A549 (cell line): ENCODE results near the gene FAM20B. TPM values are rescaled to one million over a fixed set of nuclear protein-coding genes. Genes with fewer than 3 reads are reported as not detected.

Experiments
- ATAC-seq, 2 experiments: fragments of 200-7000 bp in 1 of 2; fragments of >200 bp in 1 of 2; cut with Nextera tagmentation in 1 of 2; cut with Tn5 transposase in 1 of 2; 3 replicates each; pipeline versions ENCODE4 v1.8.0 to v1.9.1; 2018 to 2020; ENCODE audit warnings: mild to moderate bottlenecking in 1 of 2, moderate library complexity in 1 of 2
- CTCF ChIA-PET: fragments of 300-600 bp; sonication (Branson Sonifier 250); formaldehyde crosslinking; extraction: SDS; loops from one replicate; lab custom pipeline; 2021; ENCODE audit warnings: antibody characterized with exemption, inconsistent platforms; lab: Yijun Ruan, JAX
- POLR2A ChIA-PET: fragments of 350-600 bp; formaldehyde crosslinking; extraction: SDS; loops from one replicate; lab custom pipeline; 2021; ENCODE audit warnings: antibody characterized with exemption, inconsistent platforms; lab: Yijun Ruan, JAX
- DNase-seq, 2 experiments: peaks; one replicate each; pipeline versions ENCODE4 v3.0.0 to v3.0.0-alpha.2; 2011 to 2016; ENCODE audit warnings: low read depth in 1 of 2, low spot score in 1 of 2
- FAIRE-seq: peaks from 2 replicates; lab custom pipeline; 2011; peaks lifted over from hg19 to GRCh38; lab: Jason Lieb, UNC
- H3K27ac ChIP-seq, 2 experiments: fragments of >200 bp; sonication (Bioruptor Twin); formaldehyde crosslinking; 3 replicates each; pipeline ENCODE4 v1.5.1; 2016 to 2017
- H3K4me1 ChIP-seq: fragments of >200 bp; sonication (Bioruptor Twin); formaldehyde crosslinking; 3 replicates; pipeline ENCODE4 v1.6.1; 2016
- H3K4me2 ChIP-seq: fragments of >200 bp; sonication (Bioruptor Twin); formaldehyde crosslinking; 3 replicates; pipeline ENCODE4 v1.6.1; 2016
- H3K4me3 ChIP-seq: fragments of >200 bp; sonication (Bioruptor Twin); formaldehyde crosslinking; 3 replicates; pipeline ENCODE4 v1.5.1; 2016
- H3K9me3 ChIP-seq: fragments of >200 bp; sonication (Bioruptor Twin); formaldehyde crosslinking; 3 replicates; pipeline ENCODE4 v1.6.1; 2016
- BCL3 ChIP-seq: fragments of >200 bp; sonication (Bioruptor Twin); formaldehyde crosslinking; IDR thresholded peaks from 3 replicates; pipeline ENCODE4 v1.6.1; 2016
- BHLHE40 ChIP-seq: IDR thresholded peaks from 2 replicates; pipeline ENCODE4 v1.6.1; 2012; ENCODE audit warnings: low read depth, low read length, inconsistent platforms
- CBX2 ChIP-seq: fragments of 200-600 bp; sonication (generic); IDR thresholded peaks from 2 replicates; pipeline ENCODE4 v1.6.1; 2016; ENCODE audit warnings: low read depth, mild to moderate bottlenecking, borderline replicate concordance
- CBX8 ChIP-seq: fragments of 200-600 bp; sonication (generic); IDR thresholded peaks from 2 replicates; pipeline ENCODE4 v1.6.1; 2016
- CEBPB ChIP-seq, 2 experiments: fragments of >200 bp in 1 of 2; sonication (Bioruptor Twin) in 1 of 2; formaldehyde crosslinking in 1 of 2; IDR thresholded peaks; 2 replicates each; pipeline ENCODE4 v1.6.1; 2012 to 2016
- E2F6 ChIP-seq: IDR thresholded peaks from 2 replicates; pipeline ENCODE4 v1.6.1; 2012; ENCODE audit warnings: low read depth, borderline replicate concordance
- EHF ChIP-seq: fragments of 250-450 bp; sonication (Bioruptor Pico); IDR thresholded peaks from 2 replicates; pipeline ENCODE4 v1.5.0; 2020; ENCODE audit warnings: mild to moderate bottlenecking
- EHMT2 ChIP-seq: fragments of 200-600 bp; sonication (generic); IDR thresholded peaks from 2 replicates; pipeline ENCODE4 v1.6.1; 2016; ENCODE audit warnings: antibody characterized with exemption, low read depth, mild to moderate bottlenecking, moderate library complexity
- EP300 ChIP-seq, 2 experiments: fragments of >200 bp; sonication (Bioruptor Twin); formaldehyde crosslinking; IDR thresholded peaks; 2 replicates in 1 of 2; 3 replicates in 1 of 2; pipeline ENCODE4 v1.6.1; 2016 to 2017
- FOSL2 ChIP-seq, 2 experiments: fragments of 450-650 bp in 1 of 2; fragments of >200 bp in 1 of 2; sonication (Bioruptor Twin) in 1 of 2; formaldehyde crosslinking; IDR thresholded peaks; 2 replicates each; pipeline versions ENCODE4 v1.5.0 to v1.6.1; 2016 to 2020; ENCODE audit warnings: mild to moderate bottlenecking in 1 of 2, moderate library complexity in 1 of 2
- FOXS1 ChIP-seq: fragments of 250-450 bp; sonication (Bioruptor Pico); IDR thresholded peaks from 2 replicates; pipeline ENCODE4 v1.5.0; 2020; ENCODE audit warnings: mild to moderate bottlenecking, moderate library complexity
- GATA3 ChIP-seq: IDR thresholded peaks from 2 replicates; pipeline ENCODE4 v1.6.1; 2012; ENCODE audit warnings: borderline replicate concordance
- HDAC2 ChIP-seq: fragments of 200-600 bp; sonication (generic); IDR thresholded peaks from 2 replicates; pipeline ENCODE4 v1.6.1; 2016
- HOXA7 ChIP-seq: fragments of 250-450 bp; sonication (Bioruptor Pico); IDR thresholded peaks from 2 replicates; pipeline ENCODE4 v1.5.0; 2020; ENCODE audit warnings: mild to moderate bottlenecking, moderate library complexity
- HOXB5 ChIP-seq: fragments of 250-450 bp; sonication (Bioruptor Pico); IDR thresholded peaks from 2 replicates; pipeline ENCODE4 v1.5.0; 2020; ENCODE audit warnings: mild to moderate bottlenecking, moderate library complexity
- JUN ChIP-seq, 2 experiments: fragments of >200 bp; sonication (Bioruptor Twin); formaldehyde crosslinking; IDR thresholded peaks; 2 replicates in 1 of 2; 3 replicates in 1 of 2; pipeline ENCODE4 v1.6.1; 2016 to 2017
- MAX ChIP-seq: IDR thresholded peaks from 2 replicates; pipeline ENCODE4 v1.6.1; 2012
- MYC ChIP-seq: IDR thresholded peaks from 2 replicates; pipeline ENCODE4 v1.6.1; 2012; ENCODE audit warnings: mild to moderate bottlenecking, inconsistent platforms, low read length, improper control_type of control experiment, borderline replicate concordance
- NFE2L2 ChIP-seq: fragments of 150-350 bp; conservative IDR thresholded peaks from 2 replicates; pipeline ENCODE4 v1.6.1; 2014; ENCODE audit warnings: low read length
- PHF8 ChIP-seq: fragments of 200-600 bp; sonication (generic); IDR thresholded peaks from 2 replicates; pipeline ENCODE4 v1.6.1; 2016; ENCODE audit warnings: low read depth, mild to moderate bottlenecking, antibody characterized with exemption, moderate library complexity, borderline replicate concordance
- POLR2A ChIP-seq: IDR thresholded peaks from 2 replicates; pipeline ENCODE4 v1.6.1; 2012; ENCODE audit warnings: mild to moderate bottlenecking, low read length
- RAD21 ChIP-seq, 2 experiments: fragments of >200 bp in 1 of 2; sonication (Bioruptor Twin) in 1 of 2; formaldehyde crosslinking in 1 of 2; IDR thresholded peaks in 1 of 2; conservative IDR thresholded peaks in 1 of 2; 2 replicates in 1 of 2; 3 replicates in 1 of 2; pipeline ENCODE4 v1.6.1; 2012 to 2018; ENCODE audit warnings: inconsistent platforms in 1 of 2
- RARB ChIP-seq: fragments of 250-450 bp; sonication (Bioruptor Pico); IDR thresholded peaks from 2 replicates; pipeline ENCODE4 v1.8.0; 2021; ENCODE audit warnings: mild to moderate bottlenecking, moderate library complexity
- RCOR1 ChIP-seq: fragments of 150-350 bp; IDR thresholded peaks from 2 replicates; pipeline ENCODE4 v1.6.1; 2014; ENCODE audit warnings: antibody characterized with exemption, low read length, low read depth
- TFCP2L1 ChIP-seq: fragments of 250-450 bp; sonication (Bioruptor Pico); IDR thresholded peaks from 2 replicates; pipeline ENCODE4 v1.5.0; 2021; ENCODE audit warnings: mild to moderate bottlenecking
- TP53 ChIP-seq: fragments of 250-450 bp; sonication (Bioruptor Pico); IDR thresholded peaks from 2 replicates; pipeline ENCODE4 v1.5.0; 2021; ENCODE audit warnings: mild to moderate bottlenecking, moderate library complexity
- ZC3H11A ChIP-seq: fragments of 450-650 bp; IDR thresholded peaks from 2 replicates; pipeline ENCODE4 v1.6.1; 2014; ENCODE audit warnings: antibody characterized with exemption, mild to moderate bottlenecking
- WGBS: methylation state at CpG from one replicate; pipeline ENCODE4 v1.1.6; 2017; ENCODE audit errors: missing lambda C conversion rate; 5-methylcytosine and 5-hydroxymethylcytosine counted together
- polyA plus RNA-seq, 4 experiments: library from polyadenylated mRNA; depleted of rRNA in 3 of 4; stranded (reverse); fragments of >200 nt; fragmentation: RNase III in 1 of 4; extraction: RNeasy Plus Mini Kit Qiagen cat#74134 plus additional on column Dnase treatment in 1 of 4; gene quantifications; 2 replicates in 3 of 4; 3 replicates in 1 of 4; pipeline ENCODE4 v1.2.3, GENCODE V29; 2011 to 2017
- TF ChIP-seq, protein P1 (sequence below): fragments of 150-350 bp; IDR thresholded peaks from 2 replicates; pipeline ENCODE4 v1.6.1; 2014; ENCODE audit warnings: low read depth, mild to moderate bottlenecking, low read length
- TF ChIP-seq, protein P2 (sequence below): fragments of 250-450 bp; sonication (Bioruptor Pico); IDR thresholded peaks from 2 replicates; pipeline ENCODE4 v1.5.0; 2020; ENCODE audit warnings: low read depth, mild to moderate bottlenecking, moderate library complexity
- TF ChIP-seq, protein P3 (sequence below): IDR thresholded peaks from 2 replicates; pipeline ENCODE4 v1.6.1; 2012

Gene FAM20B
- polyA plus RNA-seq, 2 of the 4 experiments (the other 2 are of a cell fraction) = 24.2 to 35.3 TPM

DNA sequence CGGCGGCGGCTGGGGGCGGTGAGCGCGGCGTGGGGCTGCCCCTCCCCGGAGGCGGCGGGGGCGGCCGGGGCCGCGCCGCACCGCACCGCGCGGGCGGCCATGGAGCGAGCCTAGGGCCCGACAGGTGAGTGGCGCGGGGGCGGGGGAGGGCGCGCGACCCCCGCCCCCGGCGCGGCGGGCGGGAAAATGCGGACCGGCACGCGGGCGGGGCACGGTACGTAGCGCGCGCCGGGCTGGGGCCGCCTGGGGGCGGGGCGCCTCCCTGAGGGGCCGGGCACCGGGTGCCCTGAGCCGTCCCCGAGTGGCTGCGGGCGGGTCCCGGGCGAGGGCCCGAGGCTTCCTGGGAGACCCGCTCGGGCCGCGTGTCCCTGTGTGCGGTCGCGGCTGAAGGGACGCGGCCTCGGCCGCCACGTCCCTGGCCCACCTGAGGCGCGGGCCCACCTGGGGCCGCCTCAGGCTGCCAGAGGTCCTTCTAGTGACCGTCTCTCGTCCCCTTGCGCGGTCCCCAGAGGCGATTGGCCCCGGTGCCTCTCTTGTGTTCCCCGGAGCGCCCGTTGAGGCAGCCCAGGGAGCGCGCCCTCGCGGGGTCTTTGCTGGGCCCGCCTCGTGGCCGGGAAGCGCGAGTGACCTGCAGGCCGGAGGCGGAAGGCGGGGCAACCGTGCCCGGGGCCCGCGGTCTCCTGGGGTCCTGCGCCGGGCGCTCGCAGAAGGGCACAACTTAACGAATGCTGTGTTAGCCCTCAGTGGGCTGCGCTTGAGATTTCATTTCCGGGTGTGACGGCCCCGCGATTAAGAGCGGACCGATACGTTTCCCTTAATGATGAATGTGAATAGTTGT lies 500 bp downstream of the FAM20B start:
- CTCF ChIA-PET = interaction anchor here (1.2 to 2.4 kb wide), 3 partner anchors 8 to 493 kb away, joined by 3 to 6 read pairs (median 3); no protein-coding TSS in a partner anchor
- peaks cover 46% of the 10 kb centered on the region for H3K4me1 ChIP-seq
- 1% methylated on average over 9 of the region's 110 CpGs for WGBS

GRCh38 chr1:179026813-179027669 lies 1.3 kb downstream of the FAM20B start:
- CTCF ChIA-PET = interaction anchor here (1.2 to 2.4 kb wide), 5 partner anchors 9 to 494 kb away, joined by 3 to 8 read pairs (median 4); partner anchors contain the start of gene SOAT1
- H3K9me3 ChIP-seq = no peaks in the 10 kb centered on the region
- H3K4me2 ChIP-seq = peak overlapping the region; percentile 65
- peak overlapping the region; percentile 70 for H3K4me3 ChIP-seq
- FAIRE-seq = no peak
- POLR2A ChIA-PET = interaction anchor here (0.8 to 1.2 kb wide), 2 partner anchors 215 to 489 kb away, joined by 3 read pairs; no protein-coding TSS in a partner anchor
- H3K4me1 ChIP-seq = peaks cover 47% of the 10 kb centered on the region
- ATAC-seq = no peak
- 9% methylated on average over 11 of the region's 11 CpGs for WGBS
- no peak for DNase-seq
- peak overlapping the region; percentile 96 to 98 for H3K27ac ChIP-seq
- TF ChIP-seq RAD21 (conservative IDR thresholded peaks at IDR 0.05 in 1 of 2, IDR thresholded peaks at IDR 0.05 in 1 of 2) = no peak
- TF ChIP-seq, protein P1, sequence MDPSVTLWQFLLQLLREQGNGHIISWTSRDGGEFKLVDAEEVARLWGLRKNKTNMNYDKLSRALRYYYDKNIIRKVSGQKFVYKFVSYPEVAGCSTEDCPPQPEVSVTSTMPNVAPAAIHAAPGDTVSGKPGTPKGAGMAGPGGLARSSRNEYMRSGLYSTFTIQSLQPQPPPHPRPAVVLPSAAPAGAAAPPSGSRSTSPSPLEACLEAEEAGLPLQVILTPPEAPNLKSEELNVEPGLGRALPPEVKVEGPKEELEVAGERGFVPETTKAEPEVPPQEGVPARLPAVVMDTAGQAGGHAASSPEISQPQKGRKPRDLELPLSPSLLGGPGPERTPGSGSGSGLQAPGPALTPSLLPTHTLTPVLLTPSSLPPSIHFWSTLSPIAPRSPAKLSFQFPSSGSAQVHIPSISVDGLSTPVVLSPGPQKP = no peak
- no peak for TF ChIP-seq BCL3
- TF ChIP-seq HOXB5 (CRISPR knock-in tag) = no peak
- TF ChIP-seq HDAC2 = no peak
- no peak for TF ChIP-seq FOSL2 (IDR thresholded peaks at IDR 0.05)
- TF ChIP-seq FOSL2 (CRISPR knock-in tag; IDR thresholded peaks at IDR 0.05) = no peak
- no peak for TF ChIP-seq BHLHE40
- TF ChIP-seq, protein P2, sequence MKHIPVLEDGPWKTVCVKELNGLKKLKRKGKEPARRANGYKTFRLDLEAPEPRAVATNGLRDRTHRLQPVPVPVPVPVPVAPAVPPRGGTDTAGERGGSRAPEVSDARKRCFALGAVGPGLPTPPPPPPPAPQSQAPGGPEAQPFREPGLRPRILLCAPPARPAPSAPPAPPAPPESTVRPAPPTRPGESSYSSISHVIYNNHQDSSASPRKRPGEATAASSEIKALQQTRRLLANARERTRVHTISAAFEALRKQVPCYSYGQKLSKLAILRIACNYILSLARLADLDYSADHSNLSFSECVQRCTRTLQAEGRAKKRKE (CRISPR knock-in tag) = no peak
- no peak for TF ChIP-seq ZC3H11A
- TF ChIP-seq EHMT2 = no peak
- TF ChIP-seq NFE2L2 = no peak
- TF ChIP-seq FOXS1 (CRISPR knock-in tag) = no peak

More for the DNA sequence above, 500 bp downstream of the FAM20B start:
- Histone ChIP-seq H3K27ac (peak overlapping the region; percentile 96 to 98), H3K9me3 (no peaks in the 10 kb centered on the region), H3K4me2 (peak overlapping the region; percentile 65), H3K4me3 (peak overlapping the region; percentile 70)
- peak; percentile 77 for DNase-seq
- peak; percentile 87 for ATAC-seq
- FAIRE-seq = no peak
- TF ChIP-seq PHF8 = peak; percentile 91
- no peak; the same call in 1 of the 2 replicates for TF ChIP-seq HOXB5 (CRISPR knock-in tag)
- TF ChIP-seq, protein P3, sequence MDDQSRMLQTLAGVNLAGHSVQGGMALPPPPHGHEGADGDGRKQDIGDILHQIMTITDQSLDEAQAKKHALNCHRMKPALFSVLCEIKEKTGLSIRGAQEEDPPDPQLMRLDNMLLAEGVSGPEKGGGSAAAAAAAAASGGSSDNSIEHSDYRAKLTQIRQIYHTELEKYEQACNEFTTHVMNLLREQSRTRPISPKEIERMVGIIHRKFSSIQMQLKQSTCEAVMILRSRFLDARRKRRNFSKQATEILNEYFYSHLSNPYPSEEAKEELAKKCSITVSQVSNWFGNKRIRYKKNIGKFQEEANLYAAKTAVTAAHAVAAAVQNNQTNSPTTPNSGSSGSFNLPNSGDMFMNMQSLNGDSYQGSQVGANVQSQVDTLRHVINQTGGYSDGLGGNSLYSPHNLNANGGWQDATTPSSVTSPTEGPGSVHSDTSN = no peak
- no peak for TF ChIP-seq RARB
- TF ChIP-seq POLR2A = peak; percentile 85
- 0 out of 2 replicates have a peak, but pooled peaks have one; percentile 34 for TF ChIP-seq EHF (CRISPR knock-in tag)
- 0 out of 3 replicates have a peak, but pooled peaks have one; percentile 53 for TF ChIP-seq BCL3
- TF ChIP-seq JUN (IDR thresholded peaks at IDR 0.05) = peak; percentile 65 to 89; a peak in 4 of 5 replicates
- peak; percentile 47; the same call in 1 of the 2 replicates for TF ChIP-seq GATA3
- peak; percentile 68; the same call in 1 of the 2 replicates for TF ChIP-seq TFCP2L1 (CRISPR knock-in tag)
- TF ChIP-seq HOXA7 = no peak
- TF ChIP-seq E2F6 = peak; percentile 77
- no peak for TF ChIP-seq CBX2
- no peak for TF ChIP-seq RCOR1
- TF ChIP-seq MAX = peak; percentile 86; the same call in 1 of the 2 replicates
- 0 out of 2 replicates have a peak, but pooled peaks have one; percentile 63 for TF ChIP-seq TP53
- TF ChIP-seq MYC = peak; percentile 74; the same call in 1 of the 2 replicates
- TF ChIP-seq CBX8 = no peak
- TF ChIP-seq CEBPB (IDR thresholded peaks at IDR 0.05) = no peak
- no peak for TF ChIP-seq EP300 (IDR thresholded peaks at IDR 0.05)
- POLR2A ChIA-PET = interaction anchor here (0.8 to 1.2 kb wide), 2 partner anchors 214 to 488 kb away, joined by 3 read pairs; no protein-coding TSS in a partner anchor
